NT2/D1 (cell line): Measurements from ENCODE around the gene ABCB11.

Experiments
- SUZ12 ChIP-seq: IDR thresholded peaks from 2 replicates; pipeline ENCODE4 v1.6.1; 2011; ENCODE audit not compliant: insufficient read length, insufficient read depth; ENCODE audit errors: extremely low read depth
- YY1 ChIP-seq: IDR thresholded peaks from 2 replicates; pipeline ENCODE4 v1.6.1; 2011; ENCODE audit not compliant: insufficient read length, insufficient read depth
- ZNF274 ChIP-seq: IDR thresholded peaks from 2 replicates; pipeline ENCODE4 v1.6.1; 2011; ENCODE audit warnings: mild to moderate bottlenecking, low read depth, low read length

GRCh38 chr2:168970711-168971233 is 60.4 kb downstream of the ABCB11 start:
- no peak for TF ChIP-seq YY1
- no peak for TF ChIP-seq ZNF274
- no peak for TF ChIP-seq SUZ12
